WERI-Rb-1 (cell line): Measurements from ENCODE around the gene YBX2.

Experiments
- DNase-seq: peaks from one replicate; pipeline ENCODE4 v3.0.0-alpha.2; 2020
- H3K27ac ChIP-seq: fragments of 250-450 bp; sonication (Bioruptor Pico); 2 replicates; pipeline ENCODE4 v1.5.1; 2020; ENCODE audit warnings: mild to moderate bottlenecking, moderate library complexity
- H3K27me3 ChIP-seq: fragments of 250-450 bp; sonication (Bioruptor Pico); 2 replicates; pipeline ENCODE4 v1.5.1; 2021; ENCODE audit warnings: mild to moderate bottlenecking, low read depth, moderate library complexity; ENCODE audit not compliant: insufficient read depth, severe bottlenecking
- H3K36me3 ChIP-seq: fragments of 250-450 bp; sonication (Bioruptor Pico); 2 replicates; pipeline ENCODE4 v1.5.1; 2020; ENCODE audit warnings: mild to moderate bottlenecking, moderate library complexity
- H3K4me3 ChIP-seq: 2 replicates; pipeline ENCODE4 v1.5.1; 2011; ENCODE audit warnings: low read depth, mild to moderate bottlenecking, control low read depth, low read length
- H3K9me3 ChIP-seq: fragments of 250-450 bp; sonication (Bioruptor Pico); 2 replicates; pipeline ENCODE4 v1.5.1; 2021; ENCODE audit warnings: mild to moderate bottlenecking, moderate library complexity; ENCODE audit not compliant: severe bottlenecking
- TF ChIP-seq, protein P1 (sequence below): IDR thresholded peaks from 2 replicates; pipeline ENCODE4 v1.5.1; 2011; ENCODE audit warnings: low read depth, mild to moderate bottlenecking, control low read depth, inconsistent platforms, low read length

Gene YBX2

GRCh38 chr17:7306911-7307685, 12.7 kb upstream of the YBX2 start, which contains the start of gene EIF5A:
Gene EIF5A, plus strand, starts transcription at chr17:7307628. Its CDS starts 2,008 bp downstream, at chr17:7309636.
- H3K9me3 ChIP-seq = peaks cover 3% of the 10 kb centered on the region
- DNase-seq = peak; percentile 100
- H3K4me3 ChIP-seq = peak within 1 kb of the TSS; percentile 60
- H3K27ac ChIP-seq = peak within 1 kb of the TSS; percentile 96
- H3K27me3 ChIP-seq = no peaks in the 10 kb centered on the region
- TF ChIP-seq, protein P1, sequence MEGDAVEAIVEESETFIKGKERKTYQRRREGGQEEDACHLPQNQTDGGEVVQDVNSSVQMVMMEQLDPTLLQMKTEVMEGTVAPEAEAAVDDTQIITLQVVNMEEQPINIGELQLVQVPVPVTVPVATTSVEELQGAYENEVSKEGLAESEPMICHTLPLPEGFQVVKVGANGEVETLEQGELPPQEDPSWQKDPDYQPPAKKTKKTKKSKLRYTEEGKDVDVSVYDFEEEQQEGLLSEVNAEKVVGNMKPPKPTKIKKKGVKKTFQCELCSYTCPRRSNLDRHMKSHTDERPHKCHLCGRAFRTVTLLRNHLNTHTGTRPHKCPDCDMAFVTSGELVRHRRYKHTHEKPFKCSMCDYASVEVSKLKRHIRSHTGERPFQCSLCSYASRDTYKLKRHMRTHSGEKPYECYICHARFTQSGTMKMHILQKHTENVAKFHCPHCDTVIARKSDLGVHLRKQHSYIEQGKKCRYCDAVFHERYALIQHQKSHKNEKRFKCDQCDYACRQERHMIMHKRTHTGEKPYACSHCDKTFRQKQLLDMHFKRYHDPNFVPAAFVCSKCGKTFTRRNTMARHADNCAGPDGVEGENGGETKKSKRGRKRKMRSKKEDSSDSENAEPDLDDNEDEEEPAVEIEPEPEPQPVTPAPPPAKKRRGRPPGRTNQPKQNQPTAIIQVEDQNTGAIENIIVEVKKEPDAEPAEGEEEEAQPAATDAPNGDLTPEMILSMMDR = no peak
- H3K36me3 ChIP-seq = peaks cover 33% of the 10 kb centered on the region

DNA sequence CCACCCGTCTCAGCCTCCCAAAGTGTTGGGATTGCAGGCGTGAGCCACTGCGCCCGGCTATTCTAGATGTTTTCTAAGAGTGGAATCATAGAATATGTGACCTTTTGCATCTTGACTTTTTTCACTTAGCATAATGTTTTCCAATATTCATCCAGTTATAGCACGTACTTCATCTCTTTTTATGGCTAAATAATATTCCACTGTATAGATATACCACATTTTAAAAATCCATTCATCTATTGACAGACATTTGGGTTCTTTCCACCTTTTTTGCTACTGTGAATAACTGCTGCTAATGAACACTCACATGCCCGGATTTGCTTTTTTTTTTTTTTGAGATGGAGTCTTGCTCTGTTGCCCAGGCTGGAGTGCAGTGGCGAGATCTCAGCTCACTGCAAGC, 9.7 kb upstream of the YBX2 start:
- Histone ChIP-seq H3K36me3 (peaks cover 7% of the 10 kb centered on the region), H3K27ac (no peak overlapping the region), H3K9me3 (peaks cover 3% of the 10 kb centered on the region), H3K4me3 (no peak overlapping the region), H3K27me3 (no peaks in the 10 kb centered on the region)
- TF ChIP-seq, protein P1 = no peak
- no peak for DNase-seq

DNA sequence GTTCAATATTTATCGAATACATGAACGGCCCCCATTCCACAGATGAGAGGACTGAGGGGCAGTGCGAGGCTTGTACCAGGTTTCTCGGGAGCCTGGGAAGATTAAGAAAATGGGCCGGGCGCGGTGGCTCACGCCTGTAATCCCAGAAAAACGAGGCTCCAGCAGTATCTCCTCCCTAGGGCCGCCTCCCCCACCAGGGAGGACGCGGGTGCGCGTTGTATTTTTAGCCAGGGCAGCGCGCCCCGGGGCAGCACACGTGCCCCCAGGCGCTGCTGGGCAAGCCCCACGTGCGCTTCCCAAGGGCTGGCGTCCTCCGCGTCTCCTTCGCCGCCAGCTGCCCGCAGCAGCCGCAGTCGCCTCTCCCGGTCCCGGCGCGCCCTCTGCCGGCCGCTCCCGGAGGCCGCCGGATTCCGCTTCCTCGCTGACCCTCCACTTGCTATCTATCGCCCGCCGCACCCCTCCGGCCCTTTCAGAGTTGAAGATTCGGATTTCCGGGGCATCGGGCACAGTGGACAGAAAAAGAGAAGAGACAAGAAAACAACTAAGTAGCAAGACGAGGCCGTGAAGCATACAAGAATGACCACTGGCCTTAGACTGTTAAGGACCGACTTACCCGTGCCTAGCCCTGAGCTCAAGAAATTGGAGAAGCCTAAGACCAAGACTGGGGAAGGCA, 1.9 kb upstream of the YBX2 start:
- TF ChIP-seq, protein P1 = peak; percentile 90
- no peaks in the 10 kb centered on the region for H3K9me3 ChIP-seq
- H3K36me3 ChIP-seq = no peaks in the 10 kb centered on the region
- no peak overlapping the region; the same call in 1 of the 2 replicates for H3K27ac ChIP-seq
- no peaks in the 10 kb centered on the region for H3K27me3 ChIP-seq
- peak; percentile 83 for DNase-seq
- H3K4me3 ChIP-seq = peak overlapping the region; percentile 13; the same call in 1 of the 2 replicates

- TF ChIP-seq, protein P1 = no peak
- Histone ChIP-seq H3K4me3 (no peak overlapping the region), H3K27me3 (no peaks in the 10 kb centered on the region)
These were observed 1.1 kb upstream of the YBX2 start for GRCh38 chr17:7295230-7296180.

DNA sequence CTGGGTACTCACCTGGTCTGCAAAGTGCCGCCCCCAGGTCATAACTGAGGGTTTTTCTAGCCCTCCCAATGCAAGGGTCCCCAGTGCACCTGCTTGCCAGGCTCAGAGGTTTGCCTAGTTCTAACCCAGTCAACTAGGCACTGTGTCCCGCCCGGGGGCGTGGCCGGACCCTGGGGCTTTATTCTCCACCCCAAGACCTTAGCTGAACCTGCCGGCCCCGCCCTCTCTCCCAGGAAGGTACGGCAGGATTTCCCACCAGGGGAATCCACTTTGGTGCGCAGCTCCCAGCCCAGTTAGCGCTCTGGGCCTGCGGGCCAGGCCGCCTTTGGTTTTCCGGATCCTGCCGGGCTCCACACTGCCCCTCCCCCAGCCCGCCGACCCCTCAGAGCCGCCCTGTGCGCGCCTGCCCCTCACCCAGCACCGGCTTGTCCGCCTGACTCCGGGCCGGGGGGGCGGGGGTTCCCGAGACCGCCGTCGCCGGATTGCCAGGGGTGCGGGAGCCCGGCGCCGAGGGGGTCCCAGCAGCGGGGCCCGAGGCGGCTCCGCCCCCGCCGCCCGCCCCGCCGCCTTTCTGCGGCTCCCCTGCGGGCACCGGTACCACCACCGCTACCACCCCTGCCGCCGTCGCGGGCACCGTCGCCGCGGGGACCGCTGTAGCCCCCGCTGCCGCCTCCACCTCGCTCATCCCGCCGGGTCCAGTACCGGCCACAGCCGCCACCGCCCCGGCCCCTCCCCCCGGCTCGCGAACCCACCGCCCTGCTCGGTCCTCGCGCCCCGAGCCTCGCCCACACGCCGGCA, 424 bp downstream of the YBX2 start:
- Histone ChIP-seq H3K4me3 (peak overlapping the region; percentile 42), H3K27me3 (no peaks in the 10 kb centered on the region), H3K27ac (peak overlapping the region; percentile 36; the same call in 1 of the 2 replicates), H3K36me3 (no peaks in the 10 kb centered on the region), H3K9me3 (no peaks in the 10 kb centered on the region)
- TF ChIP-seq, protein P1 = no peak
- DNase-seq = peak; percentile 91

More at GRCh38 chr17:7295230-7296180, 1.1 kb upstream of the YBX2 start:
- DNase-seq = no peak
- Histone ChIP-seq H3K27ac (no peak overlapping the region; the same call in 1 of the 2 replicates), H3K36me3 (no peaks in the 10 kb centered on the region), H3K9me3 (no peaks in the 10 kb centered on the region)
